Gastrocnemius medialis (tissue), 4 donors: Measurements from ENCODE around the gene KLK11.

ENCODE experiments used
- CTCF ChIP-seq, 5 experiments: fragments of 450-650 bp in 3 of 5; fragments of 200-600 bp in 2 of 5; sonication (generic) in 2 of 5; IDR thresholded peaks in 4 of 5; conservative IDR thresholded peaks in 1 of 5; 1 replicate in 4 of 5; 2 replicates in 1 of 5; pipeline ENCODE4 v1.5.1; 2016 to 2019; ENCODE audit warnings: antibody characterized with exemption in 5 of 5, mild to moderate bottlenecking in 3 of 5, moderate library complexity in 3 of 5
- POLR2A ChIP-seq, 2 donors: fragments of 450-650 bp; IDR thresholded peaks; one replicate each; pipeline ENCODE4 v1.6.1; 2017; ENCODE audit warnings: antibody characterized with exemption in 2 of 2, mild to moderate bottlenecking in 2 of 2, moderate library complexity in 2 of 2

- TF ChIP-seq CTCF (IDR thresholded peaks at IDR 0.05 in 4 of 5, conservative IDR thresholded peaks at IDR 0.05 in 1 of 5) (no peak), POLR2A (IDR thresholded peaks at IDR 0.05) (no peak)
Observed at GRCh38 chr19:51063664-51064063, 37.2 kb upstream of the KLK11 start.
